DMS53 treated with DMSO at 0.1 percent for 48 hours (cell line): ENCODE results near the gene SOX21.
"Not testable (repeated sequence)": the region's sequence is repeated elsewhere in the genome, so short reads cannot be mapped to it uniquely, and the experiment has no call there.

Experiments
- DNase-seq: peaks from one replicate; lab custom pipeline; 2025; ENCODE audit not compliant: unreplicated experiment; lab: John Stamatoyannopoulos, UW

Gene SOX21

GRCh38 chr13:94712287-94712811 is at the start of gene SOX21:
Gene SOX21, minus strand, starts transcription at chr13:94712545. Its CDS starts 496 bp downstream, at chr13:94712049.
- DNase-seq, result no peak

- DNase-seq, result no peak
These were observed 49.1 kb upstream of the SOX21 start for GRCh38 chr13:94761407-94761806.

DNA sequence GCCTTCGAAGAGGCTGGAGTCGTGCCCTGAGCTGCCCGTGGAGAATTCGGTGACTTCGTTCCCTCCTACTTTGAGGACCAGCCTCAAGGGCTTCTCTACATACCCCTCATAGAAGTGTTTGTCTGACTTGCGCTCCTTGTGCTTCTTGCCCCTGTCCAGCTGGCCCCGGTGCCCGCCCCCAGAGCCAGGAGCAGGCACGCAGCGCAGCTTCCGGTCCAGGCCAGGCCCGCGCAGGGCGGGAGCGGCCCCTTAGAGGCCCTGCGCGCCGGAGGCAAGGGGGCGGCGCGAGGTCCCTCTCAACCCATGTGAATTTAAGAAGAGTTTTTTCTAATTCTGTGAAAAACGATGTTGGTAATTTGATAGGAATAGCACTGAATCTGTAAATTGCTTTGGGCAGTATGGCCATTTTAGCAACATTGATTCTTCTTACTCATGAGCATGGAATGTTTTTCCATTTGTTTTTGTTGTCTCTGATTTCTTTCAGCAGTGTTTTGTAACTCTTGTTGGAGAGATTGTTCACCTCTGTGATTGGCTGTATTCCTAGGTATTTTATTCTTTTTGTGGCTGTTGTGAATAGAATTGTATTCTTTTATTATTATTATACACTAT is 46.9 kb upstream of the SOX21 start:
- no peak for DNase-seq

- no peak for DNase-seq
These were observed 46.2 kb upstream of the SOX21 start for GRCh38 chr13:94758436-94758960.

DNA sequence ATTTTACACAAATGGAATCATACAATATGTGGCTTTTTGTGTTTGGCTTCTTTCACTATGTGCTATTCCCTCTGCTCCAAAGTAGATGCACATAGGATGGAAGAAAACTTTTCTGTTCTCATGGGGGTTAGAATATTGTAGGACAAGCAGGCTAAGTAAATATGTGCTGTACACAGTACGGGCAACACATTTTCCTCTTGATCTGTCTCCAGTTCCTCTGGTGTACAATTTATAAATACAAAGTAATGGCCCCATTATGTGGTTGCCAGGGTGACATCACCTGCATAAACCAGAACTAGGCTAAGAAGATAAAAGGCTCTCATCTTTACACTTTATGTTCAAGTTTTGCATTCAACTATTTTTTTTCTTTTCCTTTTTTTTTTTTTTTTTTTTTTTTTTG is 41.0 kb upstream of the SOX21 start:
- DNase-seq, result no peak

GRCh38 chr13:94749162-94749561 is 36.8 kb upstream of the SOX21 start:
- no peak for DNase-seq

DNA sequence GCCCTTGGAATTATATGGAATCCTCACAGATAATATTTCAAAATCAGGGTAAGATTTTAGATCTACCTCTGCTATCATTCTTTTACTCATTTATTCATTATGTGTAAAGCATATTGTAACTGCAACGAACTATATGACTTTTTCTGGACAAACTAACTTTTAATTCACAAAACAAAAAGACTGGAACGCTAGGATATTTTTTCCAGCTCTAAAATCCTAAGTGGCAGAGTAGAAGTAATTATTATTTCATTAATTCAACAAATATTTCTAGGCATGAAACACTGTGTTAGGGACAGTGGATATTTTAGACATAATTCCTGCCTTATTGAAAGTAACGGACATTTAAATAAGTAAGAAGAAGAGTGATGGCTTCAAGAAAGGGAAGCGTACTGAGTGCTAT is 26.9 kb upstream of the SOX21 start:
- no peak for DNase-seq

- no peak for DNase-seq
These were observed 18.7 kb upstream of the SOX21 start for GRCh38 chr13:94731028-94731427.

GRCh38 chr13:94729941-94730340 is 17.6 kb upstream of the SOX21 start:
- not testable (repeated sequence) for DNase-seq

DNA sequence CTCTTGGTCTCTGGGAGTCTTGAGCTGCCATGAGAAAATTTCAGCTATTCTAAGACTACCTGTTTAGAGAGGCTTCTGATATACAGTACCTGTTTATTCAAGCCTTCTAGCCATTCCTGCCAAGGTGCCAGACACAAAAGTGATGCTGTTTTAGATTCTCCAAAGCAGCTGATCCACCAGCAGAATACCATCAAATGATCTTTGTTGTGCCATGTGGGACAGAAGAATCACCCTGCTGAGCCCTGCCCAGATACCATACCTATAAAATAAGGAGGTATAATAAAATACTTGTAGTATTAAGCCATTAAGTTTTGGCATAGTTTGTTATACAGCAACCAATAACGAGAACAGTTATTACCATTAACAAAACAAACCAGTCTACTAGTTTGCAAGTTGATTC is 14.1 kb upstream of the SOX21 start:
- no peak for DNase-seq

DNA sequence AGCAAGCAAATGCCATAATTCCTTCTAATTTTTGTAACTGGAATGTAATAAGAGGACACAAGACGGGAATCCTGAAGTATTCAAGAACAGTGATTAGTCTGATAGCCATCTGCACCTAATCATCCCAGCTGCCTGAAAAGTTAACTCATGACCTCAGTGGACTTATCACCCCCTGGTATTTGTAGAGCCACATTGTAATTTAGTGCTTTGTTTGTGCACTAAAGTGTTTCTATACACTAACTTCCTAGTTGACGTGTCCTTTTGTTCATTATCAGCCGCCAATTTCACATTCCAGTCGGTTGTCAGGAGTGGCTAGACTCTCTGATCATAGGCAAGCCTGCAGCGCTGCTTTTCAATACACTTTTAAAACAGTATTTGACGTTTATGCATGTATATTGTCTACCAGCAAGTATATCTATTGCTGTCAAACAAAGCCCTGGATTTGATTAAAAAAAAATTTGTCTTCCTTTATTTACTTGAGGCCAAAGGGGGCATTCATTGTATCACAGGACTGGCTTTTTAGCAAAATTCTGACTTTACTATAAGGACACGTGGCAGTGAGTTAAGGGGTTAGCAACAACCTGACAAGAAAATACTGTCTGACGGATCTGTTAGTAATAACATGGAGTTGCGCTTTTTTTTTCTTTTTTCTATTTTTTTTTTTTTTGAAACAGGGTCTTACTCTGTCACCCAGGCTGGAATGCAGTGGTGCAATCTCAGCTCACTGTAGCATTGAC is 10.4 kb upstream of the SOX21 start:
- no peak for DNase-seq

- DNase-seq, result not testable (repeated sequence)
These were observed 6.4 kb upstream of the SOX21 start for GRCh38 chr13:94718697-94719096.

DNA sequence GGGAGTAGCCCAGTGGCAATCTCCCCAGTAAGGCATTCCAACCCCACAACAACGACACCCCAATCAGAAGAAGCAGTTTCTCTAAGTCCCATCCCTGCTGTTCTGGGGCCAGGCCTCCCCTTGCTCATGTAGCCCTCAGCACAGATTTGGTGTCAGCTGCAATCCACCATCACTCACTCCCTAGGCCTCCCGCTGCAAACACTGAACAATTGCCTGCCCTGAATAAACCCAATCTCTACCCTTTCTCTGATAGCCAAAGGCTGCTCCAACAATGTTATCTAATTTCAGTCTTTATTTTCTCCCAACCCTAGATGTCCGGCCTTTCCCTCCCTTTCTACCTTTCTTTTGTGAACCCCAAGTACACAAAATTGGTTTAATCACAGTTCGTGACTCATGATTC is 5.6 kb upstream of the SOX21 start:
- no peak for DNase-seq

DNA sequence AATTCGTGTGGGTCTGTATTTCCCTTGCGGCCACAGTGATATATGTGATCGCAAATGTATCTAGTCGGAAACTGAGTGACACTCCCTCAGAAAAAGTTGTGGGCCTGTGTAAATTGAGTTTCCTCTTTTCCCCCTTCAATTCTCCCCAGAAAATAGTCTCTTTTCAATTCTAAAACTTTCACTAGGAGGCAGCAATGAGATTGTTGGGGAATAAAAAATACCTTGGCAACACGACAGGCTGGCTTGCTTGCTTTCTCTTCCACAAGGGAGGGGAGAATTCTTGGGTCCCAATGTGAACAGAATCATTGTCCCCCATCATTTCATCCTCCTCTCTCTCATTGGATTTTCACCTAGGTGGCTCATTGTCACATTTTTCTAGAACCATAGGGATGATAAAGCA is 3.7 kb upstream of the SOX21 start:
- no peak for DNase-seq

DNA sequence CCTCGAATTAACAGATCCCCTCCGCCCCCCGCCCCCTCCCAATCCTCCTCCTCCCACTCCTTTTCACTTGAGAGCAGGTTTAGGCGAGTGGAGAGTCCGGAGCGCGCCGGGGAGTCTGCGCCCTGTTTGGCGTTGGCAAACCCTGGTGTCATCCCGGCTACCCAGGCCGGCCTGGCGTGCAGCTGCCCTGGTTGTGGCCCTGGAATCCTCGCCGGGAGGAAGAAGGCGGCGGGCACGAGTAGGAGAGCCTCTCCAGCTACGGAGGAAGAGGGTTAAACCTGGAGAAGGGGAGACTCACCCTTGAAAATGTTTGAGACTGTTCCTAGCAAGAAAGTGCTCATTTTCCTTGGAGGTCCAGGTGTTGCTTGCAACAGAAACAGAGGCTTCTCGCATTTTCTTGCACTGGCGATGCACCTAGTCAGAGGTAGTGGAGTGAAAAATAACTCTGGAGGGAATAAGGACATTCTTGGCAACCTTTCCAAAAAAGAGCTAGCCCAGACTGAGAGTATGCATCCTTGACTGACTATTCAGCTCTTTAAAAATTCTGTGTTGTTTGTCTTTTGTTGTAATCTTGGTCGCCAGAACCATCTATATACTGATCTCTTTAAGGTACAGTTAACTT is 1.3 kb upstream of the SOX21 start:
- DNase-seq, result no peak

DNA sequence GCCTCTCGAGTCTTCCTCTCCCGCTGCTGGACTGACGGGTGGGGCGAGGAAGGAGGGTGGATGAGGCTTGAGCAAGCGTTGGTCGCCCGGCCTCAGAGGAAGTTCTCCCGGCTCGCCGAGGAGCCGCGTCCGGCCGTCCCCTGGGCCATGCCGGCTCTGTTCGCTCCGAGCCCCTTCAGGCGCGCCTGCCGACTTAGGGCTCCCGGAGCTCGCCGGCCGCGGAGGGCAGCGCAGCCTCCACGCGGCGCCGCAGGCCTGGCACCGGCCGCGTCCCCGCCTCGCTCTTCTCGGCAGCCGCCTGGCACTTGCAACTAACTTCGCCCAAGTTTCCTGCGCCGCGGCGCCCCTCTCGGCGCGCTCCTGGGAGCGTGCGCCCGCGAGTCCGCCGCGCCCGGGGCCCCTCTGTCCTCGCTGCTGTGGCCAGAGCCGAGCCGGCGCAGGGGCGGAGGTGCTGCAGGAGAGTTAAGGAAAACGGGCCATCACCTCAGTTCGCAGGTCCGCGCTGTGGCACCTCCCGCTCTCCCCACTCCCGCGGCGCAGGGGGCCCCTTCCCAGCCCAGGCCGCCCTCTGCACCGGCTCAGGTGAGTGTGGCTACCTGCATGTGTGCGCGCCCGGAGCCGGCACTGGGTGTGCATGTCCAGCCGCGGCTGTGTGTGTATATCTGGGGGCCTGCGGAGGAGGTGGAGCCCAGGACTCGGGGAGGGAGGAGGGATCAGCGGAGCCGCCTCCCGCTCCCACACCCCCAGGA is 641 bp upstream of the SOX21 start:
- DNase-seq, result no peak

DNA sequence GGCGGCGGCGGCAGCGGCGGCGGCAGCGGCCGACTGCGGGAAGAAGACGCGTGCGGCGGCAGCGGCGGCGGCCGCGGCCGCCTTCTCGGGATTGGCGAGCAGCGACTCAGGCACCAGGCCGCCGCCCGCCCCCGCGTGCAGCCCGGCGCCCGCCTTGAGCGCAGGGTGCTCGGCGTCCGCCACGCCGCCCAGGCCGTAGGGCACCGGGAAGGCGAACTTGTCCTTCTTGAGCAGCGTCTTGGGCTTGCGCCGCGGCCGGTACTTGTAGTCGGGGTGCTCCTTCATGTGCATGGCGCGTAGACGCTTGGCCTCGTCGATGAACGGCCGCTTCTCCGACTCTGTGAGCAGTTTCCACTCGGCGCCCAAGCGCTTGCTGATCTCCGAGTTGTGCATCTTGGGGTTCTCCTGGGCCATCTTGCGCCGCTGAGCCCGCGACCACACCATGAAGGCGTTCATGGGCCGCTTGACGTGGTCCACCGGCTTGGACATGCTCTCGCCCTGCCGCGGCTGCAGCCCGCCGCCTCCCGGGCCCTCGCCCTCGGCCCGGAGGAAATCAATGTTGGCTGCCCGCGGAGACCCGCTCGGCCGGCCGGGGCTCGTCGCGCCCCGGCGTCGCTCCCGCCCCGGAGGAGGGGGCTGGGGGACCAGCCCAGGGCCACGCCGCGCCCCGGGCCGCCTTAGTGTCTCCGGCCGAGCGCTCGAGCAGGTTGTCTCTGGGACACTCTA is 621 bp downstream of the SOX21 start:
- no peak for DNase-seq

- DNase-seq, result no peak
These were observed 1.3 kb downstream of the SOX21 start for GRCh38 chr13:94710881-94711560.

DNA sequence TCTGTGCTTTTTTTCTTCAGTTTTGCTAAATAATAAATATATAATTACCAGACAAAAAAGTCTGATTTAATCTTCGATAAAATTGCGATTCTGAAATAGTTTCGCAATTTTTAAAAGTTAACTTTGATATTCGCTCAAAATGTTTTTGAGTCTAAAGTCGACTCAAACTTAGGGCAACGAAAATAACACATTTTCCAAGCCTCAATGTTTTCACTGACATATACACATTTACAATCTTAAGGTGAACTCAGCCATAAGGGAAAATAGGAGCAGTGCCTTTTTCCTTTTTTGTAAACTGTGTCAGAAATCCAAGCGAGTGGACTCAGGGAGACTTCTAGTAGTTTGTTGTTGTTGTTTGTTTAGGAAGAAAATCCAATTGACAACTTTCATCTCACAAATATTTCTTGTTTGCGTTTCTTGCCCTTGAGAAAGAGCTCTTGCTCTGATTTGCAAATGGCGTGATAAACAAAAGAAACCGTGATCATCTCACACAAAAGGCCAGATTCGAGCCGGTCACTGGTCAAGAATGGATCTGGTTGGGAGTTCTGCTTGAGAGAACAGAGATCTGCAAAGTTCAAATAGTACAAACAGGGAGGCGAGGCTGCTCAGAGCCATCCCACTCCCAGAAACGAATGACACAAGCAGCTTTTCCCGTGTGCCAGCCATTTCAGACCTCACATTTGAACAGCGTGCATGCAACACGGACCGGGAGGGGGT is 2.1 kb downstream of the SOX21 start:
- DNase-seq, result no peak
